H4 (cell line): ENCODE data around the gene STARD7. TPM values are rescaled to one million over a fixed set of nuclear protein-coding genes. Genes with fewer than 3 reads are reported as not detected.
"Not testable (repeated sequence)": the region's sequence is repeated elsewhere in the genome, so short reads cannot be mapped to it uniquely, and the experiment has no call there.

Experiments
- DNase-seq: peaks from one replicate; pipeline ENCODE4 v3.0.0-alpha.2; 2015; ENCODE audit warnings: low spot score
- total RNA-seq: library from RNA; depleted of rRNA; stranded (reverse); fragments of >200 nt; shearing (Covaris generic); gene quantifications from 2 replicates; pipeline ENCODE4 v1.2.3, GENCODE V29; 2014

STARD7 gene
- total RNA-seq, 1 experiment from 2014 or later, result 169 TPM

GRCh38 chr2:96148410-96149217 is 60.0 kb downstream of the STARD7 start:
- DNase-seq, result peak; percentile 94

- peak; percentile 50 for DNase-seq
Measured at GRCh38 chr2:96147593-96148201, 60.9 kb downstream of the STARD7 start.

GRCh38 chr2:96146881-96147592 is 61.6 kb downstream of the STARD7 start:
- DNase-seq, result peak; percentile 64

- peak; percentile 72 for DNase-seq
Measured at GRCh38 chr2:96146153-96146880, 62.3 kb downstream of the STARD7 start.

- no peak for DNase-seq
Measured at GRCh38 chr2:96145848-96146152, 62.8 kb downstream of the STARD7 start.

GRCh38 chr2:96145036-96145847 is 63.4 kb downstream of the STARD7 start, which contains the start of gene DUSP2:
Gene DUSP2, minus strand, starts transcription at chr2:96145440. Its CDS starts 86 bp downstream, at chr2:96145354.
- peak; percentile 72 for DNase-seq

- no peak for DNase-seq
Measured at GRCh38 chr2:96144481-96145035, 64.1 kb downstream of the STARD7 start.

GRCh38 chr2:96143848-96144480 is 64.7 kb downstream of the STARD7 start:
- no peak for DNase-seq

GRCh38 chr2:96143231-96143847 is 65.3 kb downstream of the STARD7 start:
- no peak for DNase-seq

GRCh38 chr2:96142217-96143113 is 66.2 kb downstream of the STARD7 start:
- DNase-seq, result no peak

- not testable (repeated sequence) for DNase-seq
Measured at GRCh38 chr2:96141624-96141967, 67.0 kb downstream of the STARD7 start.

- no peak for DNase-seq
Measured at GRCh38 chr2:96140941-96141623, 67.5 kb downstream of the STARD7 start.

- no peak for DNase-seq
Measured at GRCh38 chr2:96139181-96139758, 69.4 kb downstream of the STARD7 start.

- no peak for DNase-seq
Measured at GRCh38 chr2:96138179-96139145, 70.2 kb downstream of the STARD7 start, which contains the start of gene ASTL. Gene ASTL, minus strand, starts transcription at chr2:96138502. Its CDS starts 66 bp downstream, at chr2:96138436.

GRCh38 chr2:96137321-96138178 is 71.1 kb downstream of the STARD7 start:
- DNase-seq, result no peak
